Endodermal cell (in vitro differentiated cells): ENCODE results near the gene TATDN2. TPM values are rescaled to one million over a fixed set of nuclear protein-coding genes. Genes with fewer than 3 reads are reported as not detected.

Source experiments
- DNase-seq: peaks from one replicate; pipeline ENCODE4 v3.0.0-alpha.2; 2017
- H3K27ac ChIP-seq: 2 replicates; pipeline ENCODE4 v1.5.1; 2013; ENCODE audit warnings: mild to moderate bottlenecking, low read depth, low read length, moderate library complexity
- H3K27me3 ChIP-seq: 2 replicates; pipeline ENCODE4 v1.6.1; 2013; ENCODE audit warnings: mild to moderate bottlenecking, low read length, moderate library complexity; ENCODE audit not compliant: insufficient read depth, control insufficient read depth, poor library complexity, severe bottlenecking
- H3K36me3 ChIP-seq: 2 replicates; pipeline ENCODE4 v1.7.0; 2013; ENCODE audit warnings: mild to moderate bottlenecking, low read length, moderate library complexity; ENCODE audit not compliant: control insufficient read depth, insufficient read depth
- H3K4me1 ChIP-seq: one replicate; pipeline ENCODE4 v1.7.0; 2013; ENCODE audit warnings: low read length; ENCODE audit not compliant: control insufficient read depth, insufficient read depth
- H3K4me3 ChIP-seq: 2 replicates; pipeline ENCODE4 v1.5.1; 2013; ENCODE audit warnings: mild to moderate bottlenecking, low read length, moderate library complexity
- H3K9ac ChIP-seq: 2 replicates; pipeline ENCODE4 v1.6.1; 2013; ENCODE audit warnings: mild to moderate bottlenecking, low read length, moderate library complexity; ENCODE audit not compliant: poor library complexity, severe bottlenecking; ENCODE audit errors: extremely low read depth
- H3K9me3 ChIP-seq: 2 replicates; pipeline ENCODE4 v1.6.1; 2013; ENCODE audit warnings: mild to moderate bottlenecking, low read length, moderate library complexity; ENCODE audit not compliant: control insufficient read depth
- H3K27ac Mint-ChIP-seq: 2 replicates; pipeline ENCODE4 v1.8.0; 2020; ENCODE audit warnings: mixed read lengths
- H3K27me3 Mint-ChIP-seq: 2 replicates; pipeline ENCODE4 v1.8.0; 2021; ENCODE audit warnings: mild to moderate bottlenecking, mixed read lengths; ENCODE audit not compliant: insufficient read depth
- H3K36me3 Mint-ChIP-seq: 2 replicates; pipeline ENCODE4 v1.8.0; 2020; ENCODE audit warnings: low read depth, mixed read lengths
- H3K4me1 Mint-ChIP-seq: 2 replicates; pipeline ENCODE4 v1.8.0; 2020; ENCODE audit warnings: mixed read lengths
- H3K4me3 Mint-ChIP-seq: 2 replicates; pipeline ENCODE4 v1.8.0; 2020; ENCODE audit warnings: mild to moderate bottlenecking, moderate library complexity, mixed read lengths
- H3K9me3 Mint-ChIP-seq: 2 replicates; pipeline ENCODE4 v1.8.0; 2020; ENCODE audit warnings: mild to moderate bottlenecking, mixed read lengths
- WGBS, 2 experiments: methylation state at CpG; one replicate each; pipeline versions ENCODE4 v1.1.5 to v1.1.7; 2013; ENCODE audit warnings: missing lambda C conversion rate in 2 of 2, mixed read lengths in 1 of 2; ENCODE audit not compliant: insufficient coverage in 1 of 2, insufficient read length in 1 of 2; 5-methylcytosine and 5-hydroxymethylcytosine counted together
- total RNA-seq, 2 donors: library from RNA; stranded (reverse); fragmentation: NEBNext Ultra II Directional in 1 of 2; extraction: Animal tissue kit (Norgen Biotek cat#: 25700) in 1 of 2; gene quantifications; 2 replicates in 1 of 2; 3 replicates in 1 of 2; pipeline ENCODE4 v1.2.1, GENCODE V29; 2021
- TF ChIP-seq, protein P1 (sequence below): fragments of 200-600 bp; sonication (generic); conservative IDR thresholded peaks from 2 replicates; pipeline ENCODE4 v1.5.0; 2021; ENCODE audit warnings: antibody characterized with exemption, mild to moderate bottlenecking

The TATDN2 gene
- total RNA-seq, 2 donors from 2014 or later, result 34.0 to 34.1 TPM

DNA sequence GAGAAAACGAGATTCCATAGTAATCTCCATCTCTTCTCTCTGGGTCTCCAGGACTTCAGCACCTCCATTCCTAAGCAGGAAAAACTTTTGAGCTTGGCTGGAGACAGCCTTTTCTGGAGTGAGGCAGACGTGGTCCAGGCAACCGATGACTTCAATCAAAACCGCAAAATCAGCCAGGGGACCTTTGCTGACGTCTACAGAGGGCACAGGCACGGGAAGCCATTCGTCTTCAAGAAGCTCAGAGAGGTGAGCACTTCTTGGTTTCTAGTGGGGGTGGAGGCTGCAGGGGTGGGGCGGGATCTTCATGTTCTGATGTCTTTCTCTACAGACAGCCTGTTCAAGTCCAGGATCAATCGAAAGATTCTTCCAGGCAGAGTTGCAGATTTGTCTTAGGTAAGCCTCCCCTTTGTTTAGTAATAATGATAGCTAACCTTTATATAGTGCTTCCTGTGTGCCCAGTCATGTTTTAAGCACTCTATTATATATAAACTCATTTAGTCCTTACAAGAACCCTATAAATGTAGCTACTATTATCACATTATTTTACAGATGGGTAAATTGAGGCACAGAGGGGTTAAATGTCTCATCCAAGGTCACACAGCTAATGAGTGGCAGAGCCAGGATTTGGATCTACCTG, 35.0 kb upstream of the TATDN2 start:
- H3K9me3 ChIP-seq, result no peaks in the 10 kb centered on the region
- 90 to 96% methylated on average over 4 to 9 of the region's 9 CpGs for WGBS, 2 experiments
- H3K27me3 ChIP-seq, result no peaks in the 10 kb centered on the region
- no peaks in the 10 kb centered on the region for H3K4me1 ChIP-seq
- no peak overlapping the region for H3K27ac ChIP-seq
- no peak overlapping the region for H3K4me3 Mint-ChIP-seq
- H3K4me1 Mint-ChIP-seq, result no peaks in the 10 kb centered on the region
- no peaks in the 10 kb centered on the region for H3K36me3 ChIP-seq
- H3K27me3 Mint-ChIP-seq, result no peaks in the 10 kb centered on the region
- DNase-seq, result no peak
- H3K27ac Mint-ChIP-seq, result no peak overlapping the region
- no peak overlapping the region for H3K9ac ChIP-seq
- peaks cover 5% of the 10 kb centered on the region for H3K9me3 Mint-ChIP-seq
- TF ChIP-seq, protein P1, sequence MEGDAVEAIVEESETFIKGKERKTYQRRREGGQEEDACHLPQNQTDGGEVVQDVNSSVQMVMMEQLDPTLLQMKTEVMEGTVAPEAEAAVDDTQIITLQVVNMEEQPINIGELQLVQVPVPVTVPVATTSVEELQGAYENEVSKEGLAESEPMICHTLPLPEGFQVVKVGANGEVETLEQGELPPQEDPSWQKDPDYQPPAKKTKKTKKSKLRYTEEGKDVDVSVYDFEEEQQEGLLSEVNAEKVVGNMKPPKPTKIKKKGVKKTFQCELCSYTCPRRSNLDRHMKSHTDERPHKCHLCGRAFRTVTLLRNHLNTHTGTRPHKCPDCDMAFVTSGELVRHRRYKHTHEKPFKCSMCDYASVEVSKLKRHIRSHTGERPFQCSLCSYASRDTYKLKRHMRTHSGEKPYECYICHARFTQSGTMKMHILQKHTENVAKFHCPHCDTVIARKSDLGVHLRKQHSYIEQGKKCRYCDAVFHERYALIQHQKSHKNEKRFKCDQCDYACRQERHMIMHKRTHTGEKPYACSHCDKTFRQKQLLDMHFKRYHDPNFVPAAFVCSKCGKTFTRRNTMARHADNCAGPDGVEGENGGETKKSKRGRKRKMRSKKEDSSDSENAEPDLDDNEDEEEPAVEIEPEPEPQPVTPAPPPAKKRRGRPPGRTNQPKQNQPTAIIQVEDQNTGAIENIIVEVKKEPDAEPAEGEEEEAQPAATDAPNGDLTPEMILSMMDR, result no peak
- no peaks in the 10 kb centered on the region for H3K36me3 Mint-ChIP-seq
- no peak overlapping the region for H3K4me3 ChIP-seq

GRCh38 chr3:10215578-10216368, 32.5 kb upstream of the TATDN2 start:
- 89 to 95% methylated on average over 6 of the region's 6 CpGs for WGBS, 2 experiments
- no peak for DNase-seq
- peaks cover 5% of the 10 kb centered on the region for H3K9me3 Mint-ChIP-seq

DNA sequence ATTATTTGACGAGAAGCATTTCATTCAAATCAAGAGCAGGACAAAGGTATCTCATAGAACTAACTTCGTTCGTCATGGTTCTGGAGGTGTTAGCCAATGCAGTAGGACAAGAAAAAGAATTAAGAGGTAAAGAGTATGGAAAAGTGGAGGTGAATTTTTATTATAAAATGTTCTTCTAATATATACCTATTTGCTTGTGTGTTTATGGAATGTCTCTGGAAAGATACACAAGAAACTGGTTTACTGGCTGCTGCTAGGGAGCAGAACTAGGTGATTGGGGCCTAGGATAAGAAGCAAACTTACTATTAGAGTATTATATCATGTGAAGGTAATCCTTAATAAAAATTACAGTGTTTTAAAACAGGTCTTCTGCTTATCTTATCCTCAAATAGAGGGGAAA, 30.9 kb upstream of the TATDN2 start:
- Histone ChIP-seq H3K9ac (no peak overlapping the region), H3K27ac (no peak overlapping the region), H3K4me1 (no peaks in the 10 kb centered on the region), H3K9me3 (no peaks in the 10 kb centered on the region), H3K36me3 (no peaks in the 10 kb centered on the region), H3K27me3 (no peaks in the 10 kb centered on the region), H3K4me3 (no peak overlapping the region)
- Mint-ChIP-seq H3K4me3 (no peak overlapping the region), H3K27me3 (no peaks in the 10 kb centered on the region), H3K9me3 (peaks cover 5% of the 10 kb centered on the region), H3K4me1 (no peaks in the 10 kb centered on the region), H3K36me3 (no peaks in the 10 kb centered on the region), H3K27ac (no peak overlapping the region)
- TF ChIP-seq, protein P1, result no peak
- DNase-seq, result no peak
- 76 to 100% methylated on average over 2 to 3 of the region's 3 CpGs for WGBS, 2 experiments

More at GRCh38 chr3:10215578-10216368, 32.5 kb upstream of the TATDN2 start:
- Mint-ChIP-seq H3K4me1 (no peaks in the 10 kb centered on the region), H3K27ac (no peak overlapping the region), H3K36me3 (no peaks in the 10 kb centered on the region), H3K27me3 (no peaks in the 10 kb centered on the region), H3K4me3 (no peak overlapping the region)
- Histone ChIP-seq H3K27me3 (no peaks in the 10 kb centered on the region), H3K9ac (no peak overlapping the region), H3K27ac (no peak overlapping the region), H3K36me3 (no peaks in the 10 kb centered on the region), H3K4me1 (no peaks in the 10 kb centered on the region), H3K9me3 (no peaks in the 10 kb centered on the region), H3K4me3 (no peak overlapping the region)
- TF ChIP-seq, protein P1, result no peak
